WTC11 (cell line): ENCODE results near the gene SERTAD3.

Experiments
- ARID4B ChIP-seq: sonication (generic); formaldehyde crosslinking; IDR thresholded peaks from 2 replicates; pipeline ENCODE4 v1.8.0; 2023; ENCODE audit warnings: missing genetic modification reagents, mild to moderate bottlenecking, borderline replicate concordance
- ATF6 ChIP-seq: sonication (generic); formaldehyde crosslinking; IDR thresholded peaks from 2 replicates; pipeline ENCODE4 v1.8.1; 2023; ENCODE audit warnings: mild to moderate bottlenecking, missing genetic modification reagents
- CREB1 ChIP-seq: sonication (generic); formaldehyde crosslinking; IDR thresholded peaks from 2 replicates; pipeline ENCODE4 v1.8.0; 2023; ENCODE audit warnings: mild to moderate bottlenecking, missing genetic modification reagents
- CTCF ChIP-seq: fragments of 200-600 bp; IDR thresholded peaks from 2 replicates; pipeline ENCODE4 v1.8.0; 2022; ENCODE audit warnings: antibody characterized with exemption
- ELF4 ChIP-seq: sonication (generic); formaldehyde crosslinking; IDR thresholded peaks from 2 replicates; pipeline ENCODE4 v1.8.1; 2022; ENCODE audit warnings: low read depth, mild to moderate bottlenecking, moderate library complexity, missing genetic modification reagents
- FOXP1 ChIP-seq: sonication (generic); formaldehyde crosslinking; IDR thresholded peaks from 2 replicates; pipeline ENCODE4 v1.8.0; 2022; ENCODE audit warnings: missing genetic modification reagents, mild to moderate bottlenecking, moderate library complexity, borderline replicate concordance
- IRF1 ChIP-seq: sonication (generic); formaldehyde crosslinking; IDR thresholded peaks from 2 replicates; pipeline ENCODE4 v1.8.0; 2023; ENCODE audit warnings: missing genetic modification reagents
- SP1 ChIP-seq: sonication (generic); formaldehyde crosslinking; conservative IDR thresholded peaks from 2 replicates; pipeline ENCODE4 v1.8.1; 2022; ENCODE audit warnings: missing genetic modification reagents
- ZBTB21 ChIP-seq: sonication (generic); formaldehyde crosslinking; IDR thresholded peaks from 2 replicates; pipeline ENCODE4 v1.8.1; 2023; ENCODE audit warnings: mild to moderate bottlenecking, missing genetic modification reagents, borderline replicate concordance
- ZBTB43 ChIP-seq: sonication (generic); formaldehyde crosslinking; IDR thresholded peaks from 2 replicates; pipeline ENCODE4 v1.8.1; 2023; ENCODE audit warnings: mild to moderate bottlenecking, missing genetic modification reagents

- TF ChIP-seq IRF1 (CRISPR knock-in tag), result no peak
- TF ChIP-seq SP1 (CRISPR knock-in tag), result no peak
- TF ChIP-seq CTCF, result no peak
- no peak for TF ChIP-seq ARID4B (CRISPR knock-in tag)
- no peak for TF ChIP-seq CREB1 (CRISPR knock-in tag)
- no peak for TF ChIP-seq FOXP1 (CRISPR knock-in tag)
- no peak for TF ChIP-seq ATF6 (CRISPR knock-in tag)
- no peak for TF ChIP-seq ZBTB21 (CRISPR knock-in tag)
- no peak for TF ChIP-seq ELF4 (CRISPR knock-in tag)
- no peak for TF ChIP-seq ZBTB43 (CRISPR knock-in tag)
Measured at GRCh38 chr19:40449506-40449905, 5.4 kb upstream of the SERTAD3 start.
